ENCODE results near the gene ZC3H15.

DNA sequence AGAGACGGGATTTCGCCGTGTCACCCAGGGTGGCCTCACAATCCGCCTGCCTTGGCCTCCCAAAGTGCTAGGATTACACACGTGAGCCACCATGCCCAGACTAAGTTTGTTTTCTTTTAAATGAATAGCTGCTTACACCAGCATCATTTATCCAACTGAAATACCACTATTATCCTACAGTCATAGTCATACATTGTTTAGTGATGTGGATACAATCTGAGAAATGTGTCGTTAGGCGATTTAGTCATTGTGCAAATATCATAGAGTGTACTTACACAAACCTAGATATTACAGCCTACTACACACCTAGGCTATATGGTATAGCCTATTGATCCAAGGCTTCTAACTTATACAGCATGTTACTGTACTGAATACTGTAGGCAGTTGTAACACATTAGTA is 10.3 kb downstream of the ZC3H15 start:
- TF ChIP-seq, protein P1, sequence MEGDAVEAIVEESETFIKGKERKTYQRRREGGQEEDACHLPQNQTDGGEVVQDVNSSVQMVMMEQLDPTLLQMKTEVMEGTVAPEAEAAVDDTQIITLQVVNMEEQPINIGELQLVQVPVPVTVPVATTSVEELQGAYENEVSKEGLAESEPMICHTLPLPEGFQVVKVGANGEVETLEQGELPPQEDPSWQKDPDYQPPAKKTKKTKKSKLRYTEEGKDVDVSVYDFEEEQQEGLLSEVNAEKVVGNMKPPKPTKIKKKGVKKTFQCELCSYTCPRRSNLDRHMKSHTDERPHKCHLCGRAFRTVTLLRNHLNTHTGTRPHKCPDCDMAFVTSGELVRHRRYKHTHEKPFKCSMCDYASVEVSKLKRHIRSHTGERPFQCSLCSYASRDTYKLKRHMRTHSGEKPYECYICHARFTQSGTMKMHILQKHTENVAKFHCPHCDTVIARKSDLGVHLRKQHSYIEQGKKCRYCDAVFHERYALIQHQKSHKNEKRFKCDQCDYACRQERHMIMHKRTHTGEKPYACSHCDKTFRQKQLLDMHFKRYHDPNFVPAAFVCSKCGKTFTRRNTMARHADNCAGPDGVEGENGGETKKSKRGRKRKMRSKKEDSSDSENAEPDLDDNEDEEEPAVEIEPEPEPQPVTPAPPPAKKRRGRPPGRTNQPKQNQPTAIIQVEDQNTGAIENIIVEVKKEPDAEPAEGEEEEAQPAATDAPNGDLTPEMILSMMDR (IDR thresholded peaks at IDR 0.05; ENCODE audit: low read depth, low read length, poor library complexity, severe bottlenecking): no peak
- no peak for TF ChIP-seq EZH2phosphoT487 (IDR thresholded peaks at IDR 0.05; ENCODE audit: borderline replicate concordance, low read length)
